ENCODE results near the gene CHRNA7.

- no peak for TF ChIP-seq POLR2A (IDR thresholded peaks at IDR 0.05)
- TF ChIP-seq CTCF (IDR thresholded peaks at IDR 0.05): no peak
These were observed 77.3 kb downstream of the CHRNA7 start for GRCh38 chr15:32107477-32108080.

All from right lobe of liver (tissue), 4 donors.